BE2C (cell line): ENCODE results near the gene NEB.
A peak's percentile ranks its signal among the peaks of the same experiment; 100 is the strongest.

Source experiments
- DNase-seq: peaks from one replicate; pipeline ENCODE4 v3.0.0-alpha.2; 2020
- H3K27me3 ChIP-seq: fragments of 250-450 bp; sonication (Bioruptor Pico); 2 replicates; pipeline ENCODE4 v1.5.1; 2020; ENCODE audit warnings: mild to moderate bottlenecking
- H3K36me3 ChIP-seq: fragments of 250-450 bp; sonication (Bioruptor Pico); 2 replicates; pipeline ENCODE4 v1.5.1; 2020; ENCODE audit warnings: mild to moderate bottlenecking
- H3K4me1 ChIP-seq: fragments of 250-450 bp; sonication (Bioruptor Pico); 2 replicates; pipeline ENCODE4 v1.5.1; 2020
- H3K4me3 ChIP-seq: 2 replicates; pipeline ENCODE4 v1.5.1; 2011; ENCODE audit warnings: low read depth, low read length
- H3K9me3 ChIP-seq: fragments of 250-450 bp; sonication (Bioruptor Pico); 2 replicates; pipeline ENCODE4 v1.5.1; 2020
- CTCF ChIP-seq: IDR thresholded peaks from 2 replicates; pipeline ENCODE4 v1.5.1; 2012; ENCODE audit warnings: mild to moderate bottlenecking, low read depth, low read length

The NEB gene

GRCh38 chr2:151637271-151637781 is 97.0 kb downstream of the NEB start:
- no peak for DNase-seq
- Histone ChIP-seq H3K4me1 (no peaks in the 10 kb centered on the region), H3K9me3 (no peaks in the 10 kb centered on the region), H3K4me3 (no peak overlapping the region), H3K36me3 (no peaks in the 10 kb centered on the region), H3K27me3 (no peaks in the 10 kb centered on the region)
- no peak for TF ChIP-seq CTCF

DNA sequence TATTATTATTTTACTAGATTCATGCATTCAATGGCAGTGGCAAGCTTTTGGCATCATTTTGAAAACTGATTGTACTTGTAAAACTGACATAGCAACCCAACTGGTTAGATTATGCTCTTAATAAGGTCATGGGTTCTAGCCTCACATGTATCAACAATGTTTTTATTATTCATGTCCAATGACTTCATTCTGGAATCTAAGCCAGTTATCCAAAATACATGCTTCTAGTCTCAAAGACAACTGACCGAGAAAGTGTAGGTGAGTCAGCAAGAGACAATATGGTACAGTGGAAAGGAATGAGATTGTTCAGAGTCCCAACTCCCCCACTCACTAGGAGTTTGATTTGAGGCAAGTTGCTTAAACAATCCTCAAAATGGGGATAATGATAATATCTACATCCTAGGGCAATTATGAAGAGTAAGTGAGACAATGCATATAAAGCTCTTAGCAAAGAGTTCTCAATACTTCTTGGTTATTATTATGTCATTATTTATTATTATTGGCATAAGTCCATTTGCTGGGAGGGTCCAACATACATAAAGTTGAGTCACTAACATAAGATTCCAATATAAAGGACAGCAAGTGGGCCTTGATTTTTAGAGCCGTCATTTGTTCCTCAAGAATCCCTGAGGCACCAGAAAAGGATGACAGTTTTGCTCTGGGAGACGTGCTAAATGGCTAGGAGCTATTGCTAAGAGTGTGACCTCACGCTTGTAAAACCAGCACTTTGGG is 99.4 kb downstream of the NEB start:
- H3K36me3 ChIP-seq: no peaks in the 10 kb centered on the region
- no peak overlapping the region for H3K4me3 ChIP-seq
- no peaks in the 10 kb centered on the region for H3K27me3 ChIP-seq
- no peak for DNase-seq
- H3K9me3 ChIP-seq: no peaks in the 10 kb centered on the region
- H3K4me1 ChIP-seq: no peaks in the 10 kb centered on the region
- no peak for TF ChIP-seq CTCF

GRCh38 chr2:151632993-151633565 is 101.2 kb downstream of the NEB start:
- Histone ChIP-seq H3K27me3 (no peaks in the 10 kb centered on the region), H3K36me3 (no peaks in the 10 kb centered on the region), H3K9me3 (no peaks in the 10 kb centered on the region), H3K4me3 (no peak overlapping the region), H3K4me1 (no peaks in the 10 kb centered on the region)
- peak; percentile 10; the same call in 1 of the 2 replicates for TF ChIP-seq CTCF
- DNase-seq: no peak

GRCh38 chr2:151630372-151630771 is 103.9 kb downstream of the NEB start:
- Histone ChIP-seq H3K27me3 (no peaks in the 10 kb centered on the region), H3K4me3 (no peak overlapping the region), H3K4me1 (no peaks in the 10 kb centered on the region), H3K9me3 (no peaks in the 10 kb centered on the region), H3K36me3 (no peaks in the 10 kb centered on the region)
- TF ChIP-seq CTCF: no peak
- DNase-seq: no peak

DNA sequence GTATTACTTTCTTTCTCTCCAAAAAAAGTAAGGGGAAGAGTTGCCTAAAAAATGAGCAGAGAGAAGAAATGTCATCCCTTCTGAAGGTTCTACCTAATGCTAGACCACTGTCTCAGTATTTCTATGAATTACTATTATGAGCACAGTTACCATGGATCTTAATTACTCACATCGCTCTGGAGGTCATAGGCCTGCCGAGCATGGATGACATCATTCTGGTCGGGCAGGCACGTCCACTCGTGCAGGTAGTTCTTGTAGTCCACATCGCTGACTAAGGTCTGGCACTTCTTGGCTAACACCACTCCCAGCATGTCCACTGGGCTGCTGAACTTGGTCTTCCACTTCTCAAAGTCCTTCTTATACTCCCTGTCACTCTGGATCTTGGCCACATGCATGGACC is 106.9 kb downstream of the NEB start:
- Histone ChIP-seq H3K4me1 (no peaks in the 10 kb centered on the region), H3K36me3 (no peaks in the 10 kb centered on the region), H3K9me3 (no peaks in the 10 kb centered on the region), H3K4me3 (no peak overlapping the region), H3K27me3 (no peaks in the 10 kb centered on the region)
- TF ChIP-seq CTCF: no peak
- no peak for DNase-seq

DNA sequence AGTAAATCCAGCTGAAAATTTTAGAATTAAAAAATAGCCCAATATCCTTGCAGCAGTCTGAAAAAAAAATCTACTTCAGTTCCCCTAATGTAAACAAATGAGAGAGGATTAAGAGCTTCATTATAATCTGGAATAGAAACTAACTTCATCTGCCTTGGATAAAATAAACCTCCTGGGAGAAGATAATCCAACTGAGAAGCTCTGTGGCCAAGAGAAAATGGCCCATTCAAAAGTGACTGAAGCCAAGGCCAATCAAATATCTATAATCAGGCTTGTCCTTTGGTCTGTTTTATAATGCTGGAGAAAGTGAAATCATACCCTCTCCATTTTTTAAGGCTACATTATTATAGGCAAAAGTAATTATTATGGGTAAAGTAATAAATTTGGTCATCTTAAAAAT is 110.0 kb downstream of the NEB start:
- Histone ChIP-seq H3K27me3 (no peaks in the 10 kb centered on the region), H3K36me3 (no peaks in the 10 kb centered on the region), H3K4me3 (no peak overlapping the region), H3K9me3 (no peaks in the 10 kb centered on the region), H3K4me1 (no peaks in the 10 kb centered on the region)
- TF ChIP-seq CTCF: no peak
- DNase-seq: no peak
